HEK293 (cell line): ENCODE results near the gene CAPNS1.

Experiments used
- CTCF ChIA-PET: fragments of 350-600 bp; formaldehyde crosslinking; extraction: SDS; loops from one replicate; lab custom pipeline; 2021; ENCODE audit warnings: antibody characterized with exemption; lab: Yijun Ruan, JAX
- POLR2A ChIA-PET: fragments of 300-600 bp; formaldehyde crosslinking; extraction: SDS; loops from one replicate; lab custom pipeline; 2020; ENCODE audit warnings: antibody characterized with exemption, inconsistent platforms; lab: Yijun Ruan, JAX
- H3K27ac ChIP-seq: fragments of 200-500 bp; sonication (Bioruptor generic); 2 replicates; pipeline ENCODE4 v1.5.1; 2014; ENCODE audit warnings: low read depth, low read length, control low read depth, inconsistent platforms; ENCODE audit errors: extremely low read depth
- H3K36me3 ChIP-seq, 2 experiments: fragments of 200-500 bp in 1 of 2; sonication (Bioruptor generic) in 1 of 2; 1 replicate in 1 of 2; 2 replicates in 1 of 2; pipeline ENCODE4 v1.5.1; 2014 to 2017; ENCODE audit warnings: inconsistent platforms in 2 of 2, low read length in 2 of 2; ENCODE audit not compliant: control insufficient read depth in 2 of 2, insufficient read depth in 1 of 2
- H3K4me1 ChIP-seq: fragments of 200-500 bp; sonication (Bioruptor generic); 2 replicates; pipeline ENCODE4 v1.5.1; 2014; ENCODE audit warnings: mild to moderate bottlenecking, low read length, inconsistent platforms; ENCODE audit not compliant: control insufficient read depth, insufficient read depth
- H3K4me3 ChIP-seq: 2 replicates; pipeline ENCODE4 v1.5.1; 2011; ENCODE audit warnings: low read depth, mild to moderate bottlenecking, control low read depth, low read length, moderate library complexity
- H3K9me3 ChIP-seq: fragments of 200-500 bp; sonication (Bioruptor generic); 2 replicates; pipeline ENCODE4 v1.5.1; 2014; ENCODE audit warnings: low read depth, low read length, inconsistent platforms; ENCODE audit not compliant: control insufficient read depth, insufficient read depth
- BCL11B ChIP-seq: fragments of 450-650 bp; formaldehyde crosslinking; IDR thresholded peaks from 2 replicates; pipeline ENCODE4 v1.5.1; 2016; ENCODE audit warnings: low read depth, missing biosample characterization, missing genetic modification characterization
- CTCF ChIP-seq: fragments of 450-650 bp; formaldehyde crosslinking; IDR thresholded peaks from 2 replicates; pipeline ENCODE4 v1.5.1; 2016; ENCODE audit warnings: missing biosample characterization, missing genetic modification characterization
- HOXA7 ChIP-seq: sonication (generic); formaldehyde crosslinking; IDR thresholded peaks from 2 replicates; pipeline ENCODE4 v1.8.1; 2022; ENCODE audit warnings: missing genetic modification reagents, borderline replicate concordance
- MEIS1 ChIP-seq: sonication (generic); formaldehyde crosslinking; IDR thresholded peaks from 2 replicates; pipeline ENCODE4 v1.8.1; 2022; ENCODE audit warnings: missing genetic modification reagents, mild to moderate bottlenecking, borderline replicate concordance
- PRDM10 ChIP-seq: fragments of 450-650 bp; formaldehyde crosslinking; IDR thresholded peaks from 2 replicates; pipeline ENCODE4 v1.5.1; 2016; ENCODE audit warnings: missing biosample characterization, missing genetic modification characterization
- SCRT1 ChIP-seq: fragments of 450-650 bp; formaldehyde crosslinking; IDR thresholded peaks from 2 replicates; pipeline ENCODE4 v1.5.1; 2016; ENCODE audit warnings: missing biosample characterization, missing genetic modification characterization, borderline replicate concordance
- SP7 ChIP-seq: fragments of 450-650 bp; formaldehyde crosslinking; IDR thresholded peaks from 2 replicates; pipeline ENCODE4 v1.5.1; 2016; ENCODE audit warnings: missing biosample characterization, missing genetic modification characterization
- ZBTB20 ChIP-seq: fragments of 450-650 bp; formaldehyde crosslinking; IDR thresholded peaks from 2 replicates; pipeline ENCODE4 v1.5.1; 2016; ENCODE audit warnings: missing biosample characterization, missing genetic modification characterization
- ZEB2 ChIP-seq: fragments of 450-650 bp; formaldehyde crosslinking; IDR thresholded peaks from 2 replicates; pipeline ENCODE4 v1.5.1; 2016; ENCODE audit warnings: missing biosample characterization, missing genetic modification characterization
- ZNF10 ChIP-seq: fragments of 450-650 bp; formaldehyde crosslinking; IDR thresholded peaks from 2 replicates; pipeline ENCODE4 v1.5.1; 2017; ENCODE audit warnings: missing biosample characterization, missing genetic modification characterization
- ZNF157 ChIP-seq: fragments of 450-650 bp; formaldehyde crosslinking; IDR thresholded peaks from 2 replicates; pipeline ENCODE4 v1.5.1; 2016; ENCODE audit warnings: missing biosample characterization, missing genetic modification characterization
- ZNF214 ChIP-seq: fragments of 450-650 bp; formaldehyde crosslinking; IDR thresholded peaks from 2 replicates; pipeline ENCODE4 v1.5.1; 2017; ENCODE audit warnings: missing biosample characterization, mild to moderate bottlenecking, missing genetic modification characterization, borderline replicate concordance
- ZNF404 ChIP-seq: fragments of 450-650 bp; formaldehyde crosslinking; IDR thresholded peaks from 2 replicates; pipeline ENCODE4 v1.5.1; 2017; ENCODE audit warnings: missing biosample characterization, missing genetic modification characterization
- ZNF510 ChIP-seq: fragments of 450-650 bp; formaldehyde crosslinking; IDR thresholded peaks from 2 replicates; pipeline ENCODE4 v1.5.1; 2018; ENCODE audit warnings: mild to moderate bottlenecking, missing genetic modification characterization, missing biosample characterization; ENCODE audit not compliant: insufficient replicate concordance
- ZNF530 ChIP-seq: fragments of 450-650 bp; formaldehyde crosslinking; IDR thresholded peaks from 2 replicates; pipeline ENCODE4 v1.5.1; 2016; ENCODE audit warnings: low read depth, missing biosample characterization, missing genetic modification characterization
- ZNF654 ChIP-seq: fragments of 450-650 bp; formaldehyde crosslinking; IDR thresholded peaks from 2 replicates; pipeline ENCODE4 v1.5.1; 2016; ENCODE audit warnings: low read depth, missing biosample characterization, missing genetic modification characterization
- ZNF677 ChIP-seq: fragments of 450-650 bp; IDR thresholded peaks from 2 replicates; pipeline ENCODE4 v1.5.0; 2018; ENCODE audit warnings: missing biosample characterization, mild to moderate bottlenecking, missing genetic modification characterization, moderate library complexity
- ZNF704 ChIP-seq: fragments of 450-650 bp; formaldehyde crosslinking; IDR thresholded peaks from 2 replicates; pipeline ENCODE4 v1.5.1; 2016; ENCODE audit warnings: missing biosample characterization, missing genetic modification characterization
- ZNF837 ChIP-seq: fragments of 450-650 bp; formaldehyde crosslinking; IDR thresholded peaks from 2 replicates; pipeline ENCODE4 v1.5.1; 2016; ENCODE audit warnings: missing biosample characterization, missing genetic modification characterization
- ZSCAN16 ChIP-seq: fragments of 450-650 bp; formaldehyde crosslinking; IDR thresholded peaks from 2 replicates; pipeline ENCODE4 v1.5.1; 2016; ENCODE audit warnings: missing biosample characterization, missing genetic modification characterization
- ZSCAN5A ChIP-seq: fragments of 450-650 bp; formaldehyde crosslinking; IDR thresholded peaks from 2 replicates; pipeline ENCODE4 v1.5.1; 2016; ENCODE audit warnings: missing biosample characterization, missing genetic modification characterization
- TF ChIP-seq, protein P1 (sequence below): fragments of 450-650 bp; formaldehyde crosslinking; IDR thresholded peaks from 2 replicates; pipeline ENCODE4 v1.5.1; 2016; ENCODE audit warnings: missing biosample characterization, missing genetic modification characterization
- TF ChIP-seq, protein P2 (sequence below): fragments of 450-650 bp; formaldehyde crosslinking; IDR thresholded peaks from 2 replicates; pipeline ENCODE4 v1.5.1; 2016; ENCODE audit warnings: missing biosample characterization, missing genetic modification characterization

CAPNS1 gene

GRCh38 chr19:36113894-36114720, 25.8 kb upstream of the CAPNS1 start:
- ChIA-PET CTCF (interaction anchor here (0.6 to 3.8 kb wide), 8 partner anchors 39 to 421 kb away, joined by 3 to 23 read pairs (median 4); partner anchors contain the start of genes ALKBH6 and THAP8), POLR2A (interaction anchor here (0.6 to 4.5 kb wide), 16 partner anchors 11 to 376 kb away, joined by 3 to 96 read pairs (median 6); partner anchors contain the start of genes ALKBH6, THAP8 and ZNF566)
- Histone ChIP-seq H3K4me1 (peaks cover 19% of the 10 kb centered on the region), H3K9me3 (no peaks in the 10 kb centered on the region), H3K27ac (peak overlapping the region; percentile 92), H3K36me3 (peaks cover 50 to 60% of the 10 kb centered on the region in 2 experiments), H3K4me3 (peak overlapping the region; percentile 51)
- TF ChIP-seq ZBTB20 (tag by site-specific recombination) (peak; percentile 21; the same call in 1 of the 2 replicates), SP7 (tag by site-specific recombination) (no peak), CTCF (tag by site-specific recombination) (peak; percentile 32; the same call in 1 of the 2 replicates), HOXA7 (CRISPR knock-in tag) (no peak), ZNF214 (tag by site-specific recombination) (no peak), ZNF677 (tag by site-specific recombination) (no peak), ZSCAN5A (tag by site-specific recombination) (peak; percentile 78; the same call in 1 of the 2 replicates), ZNF704 (tag by site-specific recombination) (peak; percentile 52; the same call in 1 of the 2 replicates), ZNF530 (tag by site-specific recombination) (no peak), ZSCAN16 (peak; percentile 54; the same call in 1 of the 2 replicates), ZNF157 (peak; percentile 41), ZNF404 (no peak), ZNF837 (tag by site-specific recombination) (no peak), ZEB2 (tag by site-specific recombination) (no peak), BCL11B (peak; percentile 61; the same call in 1 of the 2 replicates), ZNF654 (no peak), PRDM10 (tag by site-specific recombination) (peak; percentile 80; the same call in 1 of the 2 replicates), ZNF510 (no peak), ZNF10 (peak; percentile 95), MEIS1 (no peak), SCRT1 (tag by site-specific recombination) (no peak)
- TF ChIP-seq, protein P1, sequence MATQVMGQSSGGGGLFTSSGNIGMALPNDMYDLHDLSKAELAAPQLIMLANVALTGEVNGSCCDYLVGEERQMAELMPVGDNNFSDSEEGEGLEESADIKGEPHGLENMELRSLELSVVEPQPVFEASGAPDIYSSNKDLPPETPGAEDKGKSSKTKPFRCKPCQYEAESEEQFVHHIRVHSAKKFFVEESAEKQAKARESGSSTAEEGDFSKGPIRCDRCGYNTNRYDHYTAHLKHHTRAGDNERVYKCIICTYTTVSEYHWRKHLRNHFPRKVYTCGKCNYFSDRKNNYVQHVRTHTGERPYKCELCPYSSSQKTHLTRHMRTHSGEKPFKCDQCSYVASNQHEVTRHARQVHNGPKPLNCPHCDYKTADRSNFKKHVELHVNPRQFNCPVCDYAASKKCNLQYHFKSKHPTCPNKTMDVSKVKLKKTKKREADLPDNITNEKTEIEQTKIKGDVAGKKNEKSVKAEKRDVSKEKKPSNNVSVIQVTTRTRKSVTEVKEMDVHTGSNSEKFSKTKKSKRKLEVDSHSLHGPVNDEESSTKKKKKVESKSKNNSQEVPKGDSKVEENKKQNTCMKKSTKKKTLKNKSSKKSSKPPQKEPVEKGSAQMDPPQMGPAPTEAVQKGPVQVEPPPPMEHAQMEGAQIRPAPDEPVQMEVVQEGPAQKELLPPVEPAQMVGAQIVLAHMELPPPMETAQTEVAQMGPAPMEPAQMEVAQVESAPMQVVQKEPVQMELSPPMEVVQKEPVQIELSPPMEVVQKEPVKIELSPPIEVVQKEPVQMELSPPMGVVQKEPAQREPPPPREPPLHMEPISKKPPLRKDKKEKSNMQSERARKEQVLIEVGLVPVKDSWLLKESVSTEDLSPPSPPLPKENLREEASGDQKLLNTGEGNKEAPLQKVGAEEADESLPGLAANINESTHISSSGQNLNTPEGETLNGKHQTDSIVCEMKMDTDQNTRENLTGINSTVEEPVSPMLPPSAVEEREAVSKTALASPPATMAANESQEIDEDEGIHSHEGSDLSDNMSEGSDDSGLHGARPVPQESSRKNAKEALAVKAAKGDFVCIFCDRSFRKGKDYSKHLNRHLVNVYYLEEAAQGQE (tag by site-specific recombination), result no peak; the same call in 1 of the 2 replicates
- TF ChIP-seq, protein P2, sequence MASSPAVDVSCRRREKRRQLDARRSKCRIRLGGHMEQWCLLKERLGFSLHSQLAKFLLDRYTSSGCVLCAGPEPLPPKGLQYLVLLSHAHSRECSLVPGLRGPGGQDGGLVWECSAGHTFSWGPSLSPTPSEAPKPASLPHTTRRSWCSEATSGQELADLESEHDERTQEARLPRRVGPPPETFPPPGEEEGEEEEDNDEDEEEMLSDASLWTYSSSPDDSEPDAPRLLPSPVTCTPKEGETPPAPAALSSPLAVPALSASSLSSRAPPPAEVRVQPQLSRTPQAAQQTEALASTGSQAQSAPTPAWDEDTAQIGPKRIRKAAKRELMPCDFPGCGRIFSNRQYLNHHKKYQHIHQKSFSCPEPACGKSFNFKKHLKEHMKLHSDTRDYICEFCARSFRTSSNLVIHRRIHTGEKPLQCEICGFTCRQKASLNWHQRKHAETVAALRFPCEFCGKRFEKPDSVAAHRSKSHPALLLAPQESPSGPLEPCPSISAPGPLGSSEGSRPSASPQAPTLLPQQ (tag by site-specific recombination), result no peak
